ENCODE data around the gene GZMA.

DNA sequence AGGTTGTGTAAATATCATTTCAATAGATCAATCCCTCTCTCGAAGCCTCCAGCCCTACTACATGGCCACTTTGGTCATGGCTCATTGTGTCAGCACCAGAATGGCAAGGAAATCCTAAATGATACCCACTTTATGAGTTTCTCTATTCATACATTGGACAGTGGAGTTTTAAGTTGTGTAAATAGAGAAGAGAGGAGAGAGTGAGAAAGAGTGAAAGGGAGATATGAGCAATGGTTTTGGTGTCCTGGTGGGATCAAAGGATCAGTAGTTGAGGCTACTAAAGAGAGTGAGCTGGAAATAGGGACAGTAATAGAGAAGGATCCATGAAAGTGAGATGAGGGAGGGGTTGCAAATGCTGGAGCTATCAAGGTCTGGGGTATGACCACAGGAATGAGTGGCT lies 31.5 kb upstream of the GZMA start:
- TF ChIP-seq, protein P1, sequence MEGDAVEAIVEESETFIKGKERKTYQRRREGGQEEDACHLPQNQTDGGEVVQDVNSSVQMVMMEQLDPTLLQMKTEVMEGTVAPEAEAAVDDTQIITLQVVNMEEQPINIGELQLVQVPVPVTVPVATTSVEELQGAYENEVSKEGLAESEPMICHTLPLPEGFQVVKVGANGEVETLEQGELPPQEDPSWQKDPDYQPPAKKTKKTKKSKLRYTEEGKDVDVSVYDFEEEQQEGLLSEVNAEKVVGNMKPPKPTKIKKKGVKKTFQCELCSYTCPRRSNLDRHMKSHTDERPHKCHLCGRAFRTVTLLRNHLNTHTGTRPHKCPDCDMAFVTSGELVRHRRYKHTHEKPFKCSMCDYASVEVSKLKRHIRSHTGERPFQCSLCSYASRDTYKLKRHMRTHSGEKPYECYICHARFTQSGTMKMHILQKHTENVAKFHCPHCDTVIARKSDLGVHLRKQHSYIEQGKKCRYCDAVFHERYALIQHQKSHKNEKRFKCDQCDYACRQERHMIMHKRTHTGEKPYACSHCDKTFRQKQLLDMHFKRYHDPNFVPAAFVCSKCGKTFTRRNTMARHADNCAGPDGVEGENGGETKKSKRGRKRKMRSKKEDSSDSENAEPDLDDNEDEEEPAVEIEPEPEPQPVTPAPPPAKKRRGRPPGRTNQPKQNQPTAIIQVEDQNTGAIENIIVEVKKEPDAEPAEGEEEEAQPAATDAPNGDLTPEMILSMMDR (IDR thresholded peaks at IDR 0.05): no peak
- no peak for TF ChIP-seq POLR2A (IDR thresholded peaks at IDR 0.05)
